GM12872 (cell line): ENCODE results near the gene ABCC5.

Source experiments
- CTCF ChIP-seq: IDR thresholded peaks from 3 replicates; pipeline ENCODE4 v1.5.1; 2011; ENCODE audit warnings: low read depth, mild to moderate bottlenecking, low read length, moderate library complexity; ENCODE audit not compliant: insufficient read depth

ABCC5 gene

GRCh38 chr3:184045995-184046394 lies 28.3 kb upstream of the ABCC5 start:
- no peak for TF ChIP-seq CTCF

DNA sequence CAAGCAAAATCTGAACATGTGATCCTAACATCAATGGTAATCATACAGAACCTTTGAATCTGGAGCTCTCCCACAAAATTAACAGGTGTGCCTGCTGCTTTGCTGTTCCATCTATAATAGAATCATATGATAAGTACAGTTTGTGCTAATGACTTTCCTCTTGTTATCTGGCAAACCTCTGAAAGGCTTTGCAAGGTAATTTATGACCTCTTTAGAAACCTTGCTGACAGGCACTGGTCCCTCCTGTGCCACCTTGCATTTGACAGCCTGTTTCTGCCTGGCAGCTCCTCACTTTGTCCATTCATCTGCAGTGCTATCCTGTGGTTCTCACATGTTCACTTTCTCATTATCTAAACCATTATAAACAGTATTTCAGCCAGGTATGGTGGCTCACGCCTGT lies 24.9 kb upstream of the ABCC5 start:
- TF ChIP-seq CTCF: no peak

- peak; percentile 30; the same call in 1 of the 3 replicates for TF ChIP-seq CTCF
Measured at GRCh38 chr3:184040010-184040409, 22.3 kb upstream of the ABCC5 start.

DNA sequence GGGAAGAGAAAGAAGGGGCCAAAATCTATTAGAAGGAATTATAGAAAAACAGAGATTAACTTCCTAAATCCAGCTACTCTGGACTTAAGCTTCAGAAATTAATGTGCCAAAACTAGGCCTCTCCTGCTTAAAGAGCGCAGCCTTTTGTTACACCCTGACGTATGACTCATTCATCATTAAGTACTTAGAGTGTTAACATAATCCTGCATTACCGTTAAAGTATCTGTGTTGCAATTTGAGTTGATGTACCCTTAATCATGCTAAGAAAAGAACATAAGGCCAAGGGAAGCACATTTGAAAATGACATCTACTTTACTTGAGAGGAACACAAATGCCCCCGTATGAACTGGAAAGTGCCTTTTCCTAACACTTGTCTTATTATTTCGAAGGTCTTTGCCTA lies 21.7 kb upstream of the ABCC5 start:
- no peak for TF ChIP-seq CTCF

- no peak for TF ChIP-seq CTCF
Measured at GRCh38 chr3:184037816-184038215, 20.1 kb upstream of the ABCC5 start.

- TF ChIP-seq CTCF: no peak
Measured at GRCh38 chr3:184031187-184031792, 13.6 kb upstream of the ABCC5 start, which contains the start of gene HTR3D. Gene HTR3D (plus strand): TSS chr3:184031742. CDS start chr3:184031742, 0 bp downstream.

GRCh38 chr3:184030536-184030935 lies 12.9 kb upstream of the ABCC5 start:
- no peak for TF ChIP-seq CTCF
